Ishikawa (cell line): ENCODE data around the gene POLR3K.

Experiments
- CEBPB ChIP-seq: IDR thresholded peaks from 2 replicates; pipeline ENCODE4 v1.6.1; 2012
- CREB1 ChIP-seq: IDR thresholded peaks from 2 replicates; pipeline ENCODE4 v1.6.1; 2012; ENCODE audit warnings: low read depth
- EGR1 ChIP-seq: IDR thresholded peaks from 2 replicates; pipeline ENCODE4 v1.6.1; 2012
- EP300 ChIP-seq: IDR thresholded peaks from 2 replicates; pipeline ENCODE4 v1.6.1; 2012; ENCODE audit warnings: borderline replicate concordance
- FOXM1 ChIP-seq: IDR thresholded peaks from 2 replicates; pipeline ENCODE4 v1.6.1; 2012; ENCODE audit warnings: low read depth, borderline replicate concordance
- MAX ChIP-seq: IDR thresholded peaks from 2 replicates; pipeline ENCODE4 v1.6.1; 2012
- NFIC ChIP-seq: IDR thresholded peaks from 2 replicates; pipeline ENCODE4 v1.6.1; 2012
- RAD21 ChIP-seq: IDR thresholded peaks from 2 replicates; pipeline ENCODE4 v1.6.1; 2012; ENCODE audit warnings: low read depth
- REST ChIP-seq: IDR thresholded peaks from 2 replicates; pipeline ENCODE4 v1.6.1; 2012; ENCODE audit warnings: low read depth, mild to moderate bottlenecking
- TAF1 ChIP-seq: IDR thresholded peaks from 2 replicates; pipeline ENCODE4 v1.6.1; 2012; ENCODE audit warnings: low read depth, mild to moderate bottlenecking
- TCF12 ChIP-seq: IDR thresholded peaks from 2 replicates; pipeline ENCODE4 v1.6.1; 2012; ENCODE audit warnings: low read depth
- TEAD4 ChIP-seq: IDR thresholded peaks from 2 replicates; pipeline ENCODE4 v1.6.1; 2012

GRCh38 chr16:86483-86952 is 33.1 kb upstream of the POLR3K start:
- TF ChIP-seq CREB1 (no peak), EP300 (no peak), RAD21 (no peak), EGR1 (no peak), TCF12 (no peak), MAX (no peak), TAF1 (no peak), CEBPB (no peak), REST (no peak), FOXM1 (no peak), TEAD4 (no peak), NFIC (no peak)
